ENCODE data around the gene RGS17.

Gene RGS17

GRCh38 chr6:153058909-153059308 lies 72.2 kb downstream of the RGS17 start:
- H3K4me3 ChIP-seq (ENCODE audit: low read depth, low read length): no peak overlapping the region
- CTCF ChIA-PET: interaction anchor here (1.3 kb wide), 1 partner anchor 12 kb away, joined by 3 read pairs; no protein-coding TSS in a partner anchor
- POLR2A ChIA-PET: no interaction called here
- DNase-seq (ENCODE audit: low read depth, low spot score): no peak
- TF ChIP-seq, protein P1, sequence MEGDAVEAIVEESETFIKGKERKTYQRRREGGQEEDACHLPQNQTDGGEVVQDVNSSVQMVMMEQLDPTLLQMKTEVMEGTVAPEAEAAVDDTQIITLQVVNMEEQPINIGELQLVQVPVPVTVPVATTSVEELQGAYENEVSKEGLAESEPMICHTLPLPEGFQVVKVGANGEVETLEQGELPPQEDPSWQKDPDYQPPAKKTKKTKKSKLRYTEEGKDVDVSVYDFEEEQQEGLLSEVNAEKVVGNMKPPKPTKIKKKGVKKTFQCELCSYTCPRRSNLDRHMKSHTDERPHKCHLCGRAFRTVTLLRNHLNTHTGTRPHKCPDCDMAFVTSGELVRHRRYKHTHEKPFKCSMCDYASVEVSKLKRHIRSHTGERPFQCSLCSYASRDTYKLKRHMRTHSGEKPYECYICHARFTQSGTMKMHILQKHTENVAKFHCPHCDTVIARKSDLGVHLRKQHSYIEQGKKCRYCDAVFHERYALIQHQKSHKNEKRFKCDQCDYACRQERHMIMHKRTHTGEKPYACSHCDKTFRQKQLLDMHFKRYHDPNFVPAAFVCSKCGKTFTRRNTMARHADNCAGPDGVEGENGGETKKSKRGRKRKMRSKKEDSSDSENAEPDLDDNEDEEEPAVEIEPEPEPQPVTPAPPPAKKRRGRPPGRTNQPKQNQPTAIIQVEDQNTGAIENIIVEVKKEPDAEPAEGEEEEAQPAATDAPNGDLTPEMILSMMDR (IDR thresholded peaks at IDR 0.05; ENCODE audit: insufficient read depth, low read length, missing control alignments): no peak

DNA sequence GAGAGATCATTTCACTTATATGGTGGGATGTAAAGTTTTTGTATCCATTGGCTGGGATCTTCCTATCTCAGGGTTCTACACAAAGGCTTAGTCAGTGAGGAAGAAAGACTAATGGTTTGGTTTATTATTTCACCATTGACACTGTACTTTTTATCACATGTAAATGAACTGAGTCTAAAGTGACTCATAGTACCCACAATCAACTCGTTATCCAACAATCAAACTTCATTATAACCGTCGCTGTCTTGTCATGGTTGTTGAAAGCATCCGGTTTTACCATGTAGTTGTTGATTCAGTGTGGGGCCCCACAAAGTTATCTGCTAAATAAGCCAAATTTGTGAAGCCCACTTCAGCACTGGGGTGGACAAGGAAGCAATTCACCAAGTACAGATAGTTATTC lies 72.8 kb downstream of the RGS17 start:
- no peak overlapping the region for H3K4me3 ChIP-seq (ENCODE audit: low read depth, low read length)
- DNase-seq (ENCODE audit: low read depth, low spot score): no peak
- ChIA-PET CTCF (interaction anchor here (1.2 to 1.3 kb wide), 2 partner anchors 11 to 173 kb away, joined by 3 read pairs; no protein-coding TSS in a partner anchor), POLR2A (no interaction called here)
- TF ChIP-seq, protein P1 (IDR thresholded peaks at IDR 0.05; ENCODE audit: insufficient read depth, low read length, missing control alignments): no peak

DNA sequence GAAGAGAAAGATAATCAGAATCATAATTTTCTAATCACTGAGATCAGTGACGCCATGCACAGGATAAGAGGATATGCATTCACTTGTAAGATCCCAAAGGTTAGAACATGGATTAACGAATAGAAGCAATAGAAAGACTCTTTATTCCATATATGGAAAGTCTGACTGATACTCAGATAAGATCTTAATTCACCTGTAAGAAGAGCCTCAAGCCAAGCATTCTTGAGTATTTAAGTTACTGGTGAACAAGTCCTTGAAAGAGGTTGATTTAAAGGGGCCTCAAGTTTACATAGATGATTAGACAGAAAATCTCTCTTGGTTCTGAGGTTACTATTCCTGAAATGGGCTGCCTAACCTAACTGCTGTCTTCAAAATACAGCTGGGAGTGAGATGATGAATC lies 74.8 kb downstream of the RGS17 start:
- H3K4me3 ChIP-seq (ENCODE audit: low read depth, low read length): no peak overlapping the region
- ChIA-PET CTCF (no interaction called here), POLR2A (no interaction called here)
- DNase-seq (ENCODE audit: low read depth, low spot score): no peak
- TF ChIP-seq, protein P1 (IDR thresholded peaks at IDR 0.05; ENCODE audit: insufficient read depth, low read length, missing control alignments): no peak

- ChIA-PET CTCF (interaction anchor here (1.2 kb wide), 1 partner anchor 57 kb away, joined by 3 read pairs; no protein-coding TSS in a partner anchor), POLR2A (no interaction called here)
- H3K4me3 ChIP-seq (ENCODE audit: low read depth, low read length): no peak overlapping the region
- no peak for DNase-seq (ENCODE audit: low read depth, low spot score)
- TF ChIP-seq, protein P1 (IDR thresholded peaks at IDR 0.05; ENCODE audit: insufficient read depth, low read length, missing control alignments): no peak
Measured at GRCh38 chr6:153051801-153052200, 79.3 kb downstream of the RGS17 start.

DNA sequence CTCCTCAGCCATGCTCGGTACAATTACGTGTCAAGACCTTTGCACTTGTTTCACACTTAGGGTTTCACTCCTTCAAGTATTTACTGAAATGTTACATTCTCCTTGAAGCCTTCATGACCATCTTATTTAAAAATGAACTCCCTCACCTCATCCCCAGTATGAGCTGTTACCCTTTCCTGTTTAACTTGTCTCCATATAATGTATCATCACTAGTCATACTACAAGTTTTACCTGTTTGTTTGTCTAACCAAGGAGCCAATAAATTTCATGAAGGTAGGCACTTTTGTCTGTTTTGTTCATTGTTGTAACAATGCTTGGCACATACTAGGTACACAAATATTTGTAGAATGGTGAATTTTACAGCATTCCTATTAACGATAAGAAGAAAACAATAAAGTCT lies 82.5 kb downstream of the RGS17 start:
- no peak for DNase-seq (ENCODE audit: low read depth, low spot score)
- POLR2A ChIA-PET: no interaction called here
- no peak overlapping the region for H3K4me3 ChIP-seq (ENCODE audit: low read depth, low read length)
- CTCF ChIA-PET: no interaction called here
- TF ChIP-seq, protein P1 (IDR thresholded peaks at IDR 0.05; ENCODE audit: insufficient read depth, low read length, missing control alignments): no peak

- no peak overlapping the region for H3K4me3 ChIP-seq (ENCODE audit: low read depth, low read length)
- POLR2A ChIA-PET: no interaction called here
- CTCF ChIA-PET: interaction anchor here (0.6 to 1.2 kb wide), 2 partner anchors 12 to 13 kb away, joined by 3 read pairs; no protein-coding TSS in a partner anchor
- TF ChIP-seq, protein P1 (IDR thresholded peaks at IDR 0.05; ENCODE audit: insufficient read depth, low read length, missing control alignments): no peak
- DNase-seq (ENCODE audit: low read depth, low spot score): no peak
Measured at GRCh38 chr6:153047386-153047785, 83.7 kb downstream of the RGS17 start.
